H1 (cell line): ENCODE measurements around the gene IGSF23. TPM values are rescaled to one million over a fixed set of nuclear protein-coding genes. Genes with fewer than 3 reads are reported as not detected.

Source experiments
- CBX5 ChIP-seq: fragments of 300-800, 300-1000 bp; sonication (generic); IDR thresholded peaks from 2 replicates; pipeline ENCODE4 v1.7.1; 2016; ENCODE audit warnings: antibody characterized with exemption, low read length, low read depth
- JUN ChIP-seq: IDR thresholded peaks from 2 replicates; pipeline ENCODE4 v1.6.1; 2011; ENCODE audit warnings: low read depth, mild to moderate bottlenecking, improper control_type of control experiment, low read length
- MAX ChIP-seq: IDR thresholded peaks from 2 replicates; pipeline ENCODE4 v1.6.1; 2012; ENCODE audit warnings: inconsistent platforms
- NANOG ChIP-seq: IDR thresholded peaks from 2 replicates; pipeline ENCODE4 v1.6.1; 2011; ENCODE audit warnings: low read length, low read depth, mild to moderate bottlenecking, inconsistent platforms; ENCODE audit not compliant: insufficient read depth, poor library complexity, severe bottlenecking
- POLR2AphosphoS5 ChIP-seq: IDR thresholded peaks from 2 replicates; pipeline ENCODE4 v1.6.1; 2011; ENCODE audit warnings: low read depth, low read length
- RAD21 ChIP-seq, 2 experiments: IDR thresholded peaks in 1 of 2; conservative IDR thresholded peaks in 1 of 2; 2 replicates each; pipeline ENCODE4 v1.6.1; 2011; ENCODE audit warnings: low read depth in 2 of 2, low read length in 2 of 2, improper control_type of control experiment in 1 of 2, inconsistent platforms in 1 of 2, mild to moderate bottlenecking in 1 of 2, moderate library complexity in 1 of 2
- SP1 ChIP-seq: IDR thresholded peaks from 2 replicates; pipeline ENCODE4 v1.6.1; 2011; ENCODE audit warnings: low read depth, low read length
- polyA plus RNA-seq, 7 experiments: library from polyadenylated mRNA; depleted of rRNA in 3 of 7; stranded (reverse) in 5 of 7; unstranded in 2 of 7; fragments of >200 nt in 5 of 7; fragments of 200-250 nt in 2 of 7; gene quantifications; 1 replicate in 5 of 7; 2 replicates in 1 of 7; 4 replicates in 1 of 7; pipeline versions ENCODE4 v1.2.1 to v1.2.3, GENCODE V29; 2011 to 2013; ENCODE audit warnings: missing spikeins in 2 of 7, mixed read lengths in 2 of 7
- total RNA-seq: library from RNA; stranded (reverse); fragmentation: NEBNext Ultra II Directional; extraction: Animal tissue kit (Norgen Biotek cat#: 25700); gene quantifications from 2 replicates; pipeline ENCODE4 v1.2.1, GENCODE V29; 2021

IGSF23 gene
- total and polyA plus RNA-seq, 2 of the 8 experiments (the other 6 are each of a cell fraction or from before 2014, with no cell fraction given) = not detected

- TF ChIP-seq RAD21 (IDR thresholded peaks at IDR 0.05 in 1 of 2, conservative IDR thresholded peaks at IDR 0.05 in 1 of 2; ENCODE audit: low read depth in 2 of 2, low read length in 2 of 2) = no peak
- TF ChIP-seq MAX = no peak
- no peak for TF ChIP-seq NANOG
- TF ChIP-seq POLR2AphosphoS5 = no peak
- TF ChIP-seq CBX5 = no peak
- no peak for TF ChIP-seq JUN
- no peak for TF ChIP-seq SP1
- TF ChIP-seq, all 59 proteins: peak for 0
Measured at GRCh38 chr19:44640518-44640917, 27.2 kb downstream of the IGSF23 start (continued).
